Hepatocyte (in vitro differentiated cells): ENCODE results near the gene DDX1.

Experiments
- CTCF ChIP-seq: fragments of 200-600 bp; sonication (generic); IDR thresholded peaks from 2 replicates; pipeline ENCODE4 v1.5.1; 2016; ENCODE audit warnings: antibody characterized with exemption, mild to moderate bottlenecking; ENCODE audit not compliant: poor library complexity
- EZH2 ChIP-seq: fragments of 200-600 bp; sonication (generic); IDR thresholded peaks from 2 replicates; pipeline ENCODE4 v1.6.1; 2016; ENCODE audit warnings: antibody characterized with exemption, mild to moderate bottlenecking, borderline replicate concordance
- EZH2phosphoT487 ChIP-seq: fragments of 200-600 bp; sonication (generic); IDR thresholded peaks from one replicate; pipeline ENCODE4 v1.6.1; 2018; ENCODE audit warnings: antibody characterized with exemption, mild to moderate bottlenecking, low read depth, moderate library complexity; ENCODE audit not compliant: unreplicated experiment, severe bottlenecking

GRCh38 chr2:15580451-15580850, 11.2 kb upstream of the DDX1 start:
- TF ChIP-seq CTCF (no peak), EZH2 (no peak), EZH2phosphoT487 (no peak)
